Hematopoietic multipotent progenitor cell treated with erythropoietin and hydrocortisone succinate and interleukin-3 and kit ligand, for 6 days (in vitro differentiated cells): Measurements from ENCODE around the gene GRIN1.

ENCODE experiments used
- DNase-seq: peaks from one replicate; pipeline ENCODE4 v3.0.0-alpha.2; 2015

Gene GRIN1

DNA sequence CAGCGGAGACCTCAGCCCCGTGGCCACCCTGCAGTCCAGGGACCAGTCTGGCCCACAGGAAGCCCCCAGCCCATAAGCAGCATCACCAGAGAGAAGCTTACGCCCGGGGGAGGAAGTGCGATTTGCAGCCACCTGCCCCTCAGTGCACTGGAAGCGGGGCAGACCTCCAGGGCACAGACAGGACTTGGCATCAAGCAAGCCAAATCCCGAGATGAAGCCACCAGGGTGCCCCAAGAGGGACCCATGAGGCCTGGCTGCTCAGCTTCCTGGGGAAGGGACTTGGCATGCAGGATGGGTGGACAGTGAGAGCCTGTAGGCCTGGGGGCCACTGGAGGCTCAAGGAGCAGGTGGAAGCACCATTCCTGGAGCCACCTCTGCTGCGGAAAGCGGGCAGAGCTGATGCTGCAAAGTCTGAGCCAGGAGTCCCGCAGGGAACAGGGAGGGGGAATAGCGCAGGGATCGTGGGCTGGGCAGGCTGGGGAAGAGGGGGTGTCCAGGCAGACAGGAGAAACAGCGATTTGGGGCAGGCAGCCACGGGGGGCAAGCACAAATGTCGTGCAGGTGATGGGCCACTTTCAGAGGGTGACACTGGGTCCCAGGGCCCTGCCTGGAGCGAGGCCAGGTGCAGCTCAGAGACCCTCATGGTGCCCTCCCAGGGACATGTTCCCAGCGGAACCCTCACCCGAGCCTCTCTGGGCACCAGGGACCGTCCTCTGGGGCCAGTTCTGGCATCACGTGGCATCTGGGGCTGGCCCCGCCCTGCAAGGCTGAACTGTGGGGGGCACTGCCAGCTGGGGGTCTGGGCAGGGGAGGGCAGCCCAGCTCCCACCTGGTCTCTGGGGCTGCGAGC, 27.7 kb downstream of the GRIN1 start:
- DNase-seq = no peak

DNA sequence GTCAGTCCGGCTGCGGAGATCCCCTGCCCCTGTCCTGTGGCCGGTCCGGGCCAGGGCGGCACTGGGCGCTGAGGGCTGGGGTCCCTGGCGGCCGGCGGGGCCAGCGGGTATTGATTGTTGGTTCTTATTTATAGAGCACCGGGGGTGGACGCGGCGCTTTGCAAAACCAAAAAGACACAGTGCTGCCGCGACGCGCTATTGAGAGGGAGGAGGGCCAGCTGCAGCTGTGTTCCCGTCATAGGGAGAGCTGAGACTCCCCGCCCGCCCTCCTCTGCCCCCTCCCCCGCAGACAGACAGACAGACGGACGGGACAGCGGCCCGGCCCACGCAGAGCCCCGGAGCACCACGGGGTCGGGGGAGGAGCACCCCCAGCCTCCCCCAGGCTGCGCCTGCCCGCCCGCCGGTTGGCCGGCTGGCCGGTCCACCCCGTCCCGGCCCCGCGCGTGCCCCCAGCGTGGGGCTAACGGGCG, 28.4 kb downstream of the GRIN1 start:
- no peak for DNase-seq

DNA sequence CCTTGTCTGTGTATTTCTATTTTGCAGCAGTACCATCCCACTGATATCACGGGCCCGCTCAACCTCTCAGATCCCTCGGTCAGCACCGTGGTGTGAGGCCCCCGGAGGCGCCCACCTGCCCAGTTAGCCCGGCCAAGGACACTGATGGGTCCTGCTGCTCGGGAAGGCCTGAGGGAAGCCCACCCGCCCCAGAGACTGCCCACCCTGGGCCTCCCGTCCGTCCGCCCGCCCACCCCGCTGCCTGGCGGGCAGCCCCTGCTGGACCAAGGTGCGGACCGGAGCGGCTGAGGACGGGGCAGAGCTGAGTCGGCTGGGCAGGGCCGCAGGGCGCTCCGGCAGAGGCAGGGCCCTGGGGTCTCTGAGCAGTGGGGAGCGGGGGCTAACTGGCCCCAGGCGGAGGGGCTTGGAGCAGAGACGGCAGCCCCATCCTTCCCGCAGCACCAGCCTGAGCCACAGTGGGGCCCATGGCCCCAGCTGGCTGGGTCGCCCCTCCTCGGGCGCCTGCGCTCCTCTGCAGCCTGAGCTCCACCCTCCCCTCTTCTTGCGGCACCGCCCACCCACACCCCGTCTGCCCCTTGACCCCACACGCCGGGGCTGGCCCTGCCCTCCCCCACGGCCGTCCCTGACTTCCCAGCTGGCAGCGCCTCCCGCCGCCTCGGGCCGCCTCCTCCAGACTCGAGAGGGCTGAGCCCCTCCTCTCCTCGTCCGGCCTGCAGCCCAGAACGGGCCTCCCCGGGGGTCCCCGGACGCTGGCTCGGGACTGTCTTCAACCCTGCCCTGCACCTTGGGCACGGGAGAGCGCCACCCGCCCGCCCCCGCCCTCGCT, 29.0 kb downstream of the GRIN1 start:
- DNase-seq = peak; percentile 50

DNA sequence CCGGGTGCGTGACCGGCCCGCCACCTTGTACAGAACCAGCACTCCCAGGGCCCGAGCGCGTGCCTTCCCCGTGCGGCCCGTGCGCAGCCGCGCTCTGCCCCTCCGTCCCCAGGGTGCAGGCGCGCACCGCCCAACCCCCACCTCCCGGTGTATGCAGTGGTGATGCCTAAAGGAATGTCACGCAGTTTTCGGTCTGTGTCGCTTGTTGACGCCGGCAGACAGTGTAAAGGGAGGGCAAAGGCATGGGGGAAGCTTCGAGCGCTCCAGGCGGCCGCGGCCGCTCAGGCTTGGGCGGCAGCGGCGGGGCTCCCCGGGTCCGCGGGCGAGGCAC, 29.6 kb downstream of the GRIN1 start:
- DNase-seq = no peak

DNA sequence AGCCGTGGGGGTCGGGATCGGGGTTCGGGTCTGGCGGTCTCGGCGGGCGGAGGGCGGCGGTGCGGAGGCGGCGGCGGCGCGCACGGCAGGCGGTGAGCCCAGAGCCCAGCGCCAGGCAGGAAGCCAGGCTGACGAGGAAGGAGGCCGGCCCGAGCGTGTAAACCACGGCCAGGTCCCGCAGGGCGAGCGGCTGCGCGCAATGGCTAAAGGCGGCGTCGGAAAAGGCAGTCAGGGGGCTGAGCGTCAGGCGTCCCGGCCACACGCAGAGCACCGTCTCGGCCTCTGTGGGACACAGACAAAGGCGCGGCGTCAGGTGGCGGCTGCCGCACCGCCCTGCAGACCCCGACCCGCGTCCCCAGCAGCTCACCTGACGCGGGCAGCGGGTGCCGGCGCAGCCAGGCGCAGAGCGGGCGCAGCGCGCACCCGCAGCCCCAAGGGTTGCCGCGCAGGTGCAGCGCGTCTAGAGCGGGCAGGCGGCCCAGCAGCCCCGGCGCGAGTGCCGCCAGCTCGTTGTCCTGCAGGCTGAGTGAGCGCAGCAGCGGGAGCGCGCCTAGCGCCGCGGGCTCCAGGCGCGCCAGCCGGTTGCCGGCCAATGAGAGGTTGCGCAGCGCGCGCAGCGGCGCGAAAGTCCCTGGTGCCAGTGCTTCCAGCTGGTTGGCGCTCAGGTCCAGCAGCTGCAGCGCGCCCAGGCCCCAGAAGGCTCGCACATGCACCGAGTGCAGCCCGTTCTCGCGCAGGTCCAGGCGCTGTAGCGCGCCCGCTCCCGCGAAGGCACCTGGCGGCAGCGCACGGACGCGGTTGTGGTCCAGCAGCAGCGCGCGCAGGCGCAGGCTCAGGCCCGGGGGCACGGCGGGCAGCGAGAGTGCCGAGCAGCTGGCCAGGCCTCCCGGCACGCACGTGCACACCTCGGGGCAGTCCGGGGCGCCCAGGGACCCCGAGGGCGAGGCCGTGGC, 30.2 kb downstream of the GRIN1 start:
- peak; percentile 64 for DNase-seq

DNA sequence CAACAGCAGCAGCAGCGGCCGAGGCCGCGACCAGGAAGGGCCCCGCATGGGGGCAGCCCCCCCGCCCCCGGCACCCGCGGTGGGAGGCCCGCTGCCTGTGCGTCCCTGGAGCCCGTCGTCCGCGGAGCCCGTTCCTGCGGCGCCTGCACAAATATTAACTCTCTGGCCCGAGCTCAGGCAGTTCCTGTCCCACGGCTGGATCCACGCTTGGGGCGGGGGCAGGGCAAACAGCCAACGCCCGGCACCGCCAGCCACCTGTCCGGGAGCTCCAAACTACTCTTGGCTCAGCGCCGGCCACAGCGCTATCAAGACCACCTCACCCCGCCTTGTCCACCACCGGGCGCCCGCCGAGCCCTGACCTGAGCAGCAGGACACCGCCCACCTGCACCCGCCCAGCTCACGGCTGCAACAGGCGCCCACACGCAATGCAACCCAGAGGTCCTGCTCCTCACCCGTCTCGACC, 31.0 kb downstream of the GRIN1 start, which contains the start of gene LRRC26:
TSS of gene LRRC26 (minus strand) at position 156 of the 463 bp plus-strand sequence. CDS start at position 48, 108 bp downstream.
- DNase-seq = no peak

DNA sequence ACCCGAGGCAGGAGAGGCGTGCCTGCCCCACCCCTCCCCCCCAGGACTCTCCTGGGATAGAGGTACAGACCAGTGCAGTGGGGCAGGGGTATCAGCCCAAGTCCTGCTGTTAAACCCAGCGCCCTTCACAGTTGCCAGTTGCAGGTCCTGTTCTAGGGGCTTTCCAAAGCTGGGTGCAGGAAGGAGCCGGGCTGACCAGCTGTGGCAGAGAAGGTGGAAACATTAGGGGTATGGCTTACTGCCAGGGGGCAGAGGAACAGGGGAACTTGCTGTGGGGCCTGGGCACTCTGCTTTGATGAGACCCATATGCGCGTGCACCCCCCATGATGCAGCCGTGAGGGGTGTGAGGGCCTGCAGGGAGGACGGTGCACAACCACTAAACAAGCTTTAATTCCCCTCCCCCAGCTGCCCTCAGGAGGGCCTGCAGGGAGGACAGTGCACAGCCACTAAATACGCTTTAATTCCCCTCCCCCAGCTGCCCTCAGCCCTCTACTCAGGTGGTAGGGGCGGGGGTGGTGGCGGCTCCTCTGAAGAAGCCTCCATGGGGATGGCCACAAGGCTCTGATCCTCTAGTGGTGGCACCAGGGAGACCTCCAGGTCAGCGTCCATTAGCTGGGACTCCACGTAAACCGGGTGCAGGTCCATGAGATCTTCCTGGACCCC, 31.7 kb downstream of the GRIN1 start:
- DNase-seq = no peak

DNA sequence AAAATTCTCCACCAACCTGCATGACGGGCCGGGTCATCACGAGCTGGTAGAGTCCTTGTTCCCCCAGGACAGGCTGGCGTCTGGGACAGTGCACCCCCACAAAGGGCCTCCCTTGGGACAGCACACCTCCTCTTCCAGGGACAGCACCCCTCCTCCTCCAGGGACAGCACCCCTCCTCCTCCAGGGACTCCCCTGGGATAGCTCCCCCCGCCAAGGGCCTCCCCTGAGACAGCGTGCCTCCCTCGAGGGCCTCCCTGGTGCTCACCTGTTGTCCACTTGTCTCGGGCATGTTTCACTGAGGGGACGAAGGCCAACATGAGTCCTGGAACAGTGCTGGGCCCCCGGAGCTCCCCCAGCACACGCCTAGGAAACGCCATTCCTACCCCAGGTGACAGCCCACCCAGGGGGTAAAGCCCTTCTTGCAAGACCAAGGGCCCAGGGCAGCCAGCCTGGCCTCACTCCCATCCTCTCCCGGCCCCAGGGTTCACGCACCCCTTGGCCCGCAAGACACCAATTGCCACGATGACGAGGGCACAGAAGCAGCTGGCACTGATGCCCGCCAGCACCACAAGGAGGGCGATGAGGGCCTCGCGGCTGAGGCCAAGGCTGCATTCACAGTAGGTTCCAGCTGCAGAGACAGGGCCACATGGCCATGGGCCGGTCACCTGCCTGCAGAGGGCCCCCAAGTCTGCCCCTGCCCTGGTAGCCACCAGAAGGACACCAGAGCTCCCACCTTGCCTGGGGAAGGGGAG, 32.4 kb downstream of the GRIN1 start:
- DNase-seq = no peak

DNA sequence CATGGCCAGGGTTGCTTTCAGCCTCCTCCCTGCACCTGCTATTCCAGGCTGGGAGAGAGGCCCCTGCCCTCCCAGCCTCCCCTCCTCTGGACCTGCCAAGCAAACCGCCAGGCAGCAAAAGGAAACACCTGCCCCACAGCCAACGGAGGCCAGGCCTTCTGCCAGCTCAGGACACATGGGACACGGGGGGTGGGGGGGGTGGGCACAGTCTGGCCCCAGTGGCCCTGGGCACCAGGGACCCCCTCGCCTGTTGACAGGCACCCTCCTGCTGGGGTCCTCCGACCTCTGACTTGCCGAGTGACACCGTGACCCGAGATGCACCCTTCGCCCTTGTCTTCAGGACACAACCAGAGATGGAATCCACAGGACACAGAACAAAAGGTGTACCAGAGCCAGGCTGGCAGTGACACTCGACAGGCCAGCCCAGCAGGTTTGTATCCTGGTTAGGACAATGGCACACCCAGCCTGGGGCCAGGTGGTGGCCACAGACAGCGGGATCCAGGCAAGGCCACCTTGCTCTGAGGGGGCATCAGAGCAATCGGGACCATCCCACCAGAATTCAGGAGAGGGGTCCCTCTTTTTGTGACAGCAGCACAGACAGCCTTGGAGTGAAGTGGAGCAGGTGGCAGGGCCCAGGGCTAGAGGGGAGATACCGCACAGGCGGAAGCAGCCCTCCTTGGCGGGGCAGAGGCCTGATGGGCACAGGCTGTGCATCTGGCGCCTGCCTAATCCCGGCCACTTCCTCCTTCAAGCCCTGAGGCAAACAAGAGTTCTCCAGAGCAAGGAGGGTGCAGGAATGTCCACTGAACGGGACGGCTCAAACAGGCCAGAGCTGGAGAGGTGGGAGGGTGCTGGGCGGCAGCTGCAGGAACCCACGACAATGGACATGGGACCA, 34.2 kb downstream of the GRIN1 start:
- no peak for DNase-seq

DNA sequence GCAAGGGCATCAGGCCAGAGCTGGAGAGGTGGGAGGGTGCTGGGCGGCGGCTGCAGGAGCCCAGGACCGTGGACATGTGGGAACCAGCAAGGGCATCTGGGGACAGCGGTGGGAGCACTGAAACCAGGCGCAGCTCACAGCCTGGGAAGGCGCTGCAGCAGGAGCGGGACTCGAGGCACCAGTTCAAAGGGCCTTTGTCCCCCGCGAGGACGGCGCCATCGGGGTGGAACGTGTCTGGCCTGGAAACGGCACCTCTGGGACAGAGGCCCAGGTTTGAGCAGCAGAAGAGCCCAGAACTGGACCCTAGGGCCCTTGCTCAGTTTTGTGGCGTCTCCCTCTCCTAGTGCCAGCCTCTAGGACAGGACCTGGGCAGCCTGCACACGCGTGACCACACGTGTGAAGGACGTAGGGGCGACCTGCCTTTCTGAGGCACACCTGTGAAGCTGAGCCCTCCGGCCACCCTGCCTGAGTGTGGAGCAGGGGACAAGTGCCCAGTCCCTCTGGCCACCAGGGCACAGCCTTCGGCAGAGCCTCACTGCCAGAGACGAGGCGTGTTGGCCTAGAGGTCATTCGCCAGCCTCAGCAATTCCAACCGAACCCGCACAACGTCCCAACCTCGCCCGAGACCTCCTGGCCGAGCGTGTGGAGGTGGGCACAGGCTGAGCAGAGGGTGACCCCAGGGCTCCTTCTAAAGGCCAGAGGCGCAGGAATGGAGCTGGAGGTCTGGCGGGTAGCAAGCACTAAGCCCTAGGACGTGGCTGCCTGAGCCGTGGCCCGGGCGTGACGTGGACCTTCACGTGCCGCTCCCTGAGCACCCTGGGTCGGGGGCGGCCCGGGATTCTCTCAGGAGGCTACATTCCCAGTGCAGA, 35.1 kb downstream of the GRIN1 start:
- DNase-seq = no peak

DNA sequence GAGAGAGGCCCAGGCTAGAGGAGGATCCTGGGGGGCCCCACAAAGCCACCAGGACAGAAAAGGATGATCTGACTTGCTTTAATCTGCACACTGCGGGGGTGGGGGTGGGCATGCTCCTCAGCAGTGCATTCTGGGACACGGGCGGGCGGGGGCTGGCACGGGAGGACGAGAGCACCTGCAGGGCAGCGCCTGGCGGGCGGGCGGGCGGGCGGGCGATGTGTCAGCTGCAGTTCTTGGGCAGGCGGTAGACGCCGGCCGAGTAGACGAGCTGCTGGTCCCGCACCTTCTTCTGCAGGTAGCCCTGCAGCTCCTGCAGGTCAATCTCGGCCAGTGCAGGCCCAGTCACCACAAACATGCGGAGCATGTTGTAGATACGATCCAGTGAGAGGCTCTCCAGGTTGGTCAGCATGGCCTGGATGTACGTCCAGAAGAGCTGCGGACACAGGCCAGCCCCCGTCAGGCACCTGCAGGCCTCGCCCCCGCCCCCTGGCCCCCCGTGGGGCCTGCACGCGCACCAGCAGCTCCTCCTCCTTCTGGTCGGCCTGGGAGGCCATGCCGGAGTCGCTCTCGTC, 35.9 kb downstream of the GRIN1 start:
- DNase-seq = no peak

DNA sequence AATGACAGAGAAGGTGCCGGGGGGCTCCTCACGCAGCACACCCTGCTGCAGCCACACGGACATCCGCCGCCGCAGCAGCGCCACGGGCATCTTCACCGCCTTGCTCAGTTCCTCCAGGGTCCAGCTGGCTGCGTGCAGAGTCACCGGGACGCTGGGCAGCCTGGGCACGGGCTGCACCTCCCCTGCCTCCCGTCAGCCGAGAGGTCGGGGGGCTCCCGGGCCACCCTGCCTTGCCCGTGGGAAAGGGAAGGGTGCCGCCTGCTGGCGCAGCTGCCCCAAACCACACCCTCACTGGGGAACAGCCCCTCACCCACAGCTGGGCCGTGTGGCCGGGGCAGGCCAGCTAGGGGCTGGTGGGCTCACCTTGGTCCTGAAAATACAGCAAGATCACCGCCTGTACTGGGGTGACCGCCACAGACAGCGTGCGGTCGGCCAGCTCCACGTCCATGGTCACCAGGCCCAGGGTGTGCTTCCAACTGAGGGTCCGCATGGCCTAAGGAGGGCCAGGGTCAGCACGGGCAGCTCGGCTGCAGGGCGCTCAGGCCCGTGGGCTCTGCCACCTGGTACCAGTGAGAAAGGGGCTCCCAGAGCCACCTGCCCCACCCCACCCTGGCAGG, 36.5 kb downstream of the GRIN1 start:
- no peak for DNase-seq

DNA sequence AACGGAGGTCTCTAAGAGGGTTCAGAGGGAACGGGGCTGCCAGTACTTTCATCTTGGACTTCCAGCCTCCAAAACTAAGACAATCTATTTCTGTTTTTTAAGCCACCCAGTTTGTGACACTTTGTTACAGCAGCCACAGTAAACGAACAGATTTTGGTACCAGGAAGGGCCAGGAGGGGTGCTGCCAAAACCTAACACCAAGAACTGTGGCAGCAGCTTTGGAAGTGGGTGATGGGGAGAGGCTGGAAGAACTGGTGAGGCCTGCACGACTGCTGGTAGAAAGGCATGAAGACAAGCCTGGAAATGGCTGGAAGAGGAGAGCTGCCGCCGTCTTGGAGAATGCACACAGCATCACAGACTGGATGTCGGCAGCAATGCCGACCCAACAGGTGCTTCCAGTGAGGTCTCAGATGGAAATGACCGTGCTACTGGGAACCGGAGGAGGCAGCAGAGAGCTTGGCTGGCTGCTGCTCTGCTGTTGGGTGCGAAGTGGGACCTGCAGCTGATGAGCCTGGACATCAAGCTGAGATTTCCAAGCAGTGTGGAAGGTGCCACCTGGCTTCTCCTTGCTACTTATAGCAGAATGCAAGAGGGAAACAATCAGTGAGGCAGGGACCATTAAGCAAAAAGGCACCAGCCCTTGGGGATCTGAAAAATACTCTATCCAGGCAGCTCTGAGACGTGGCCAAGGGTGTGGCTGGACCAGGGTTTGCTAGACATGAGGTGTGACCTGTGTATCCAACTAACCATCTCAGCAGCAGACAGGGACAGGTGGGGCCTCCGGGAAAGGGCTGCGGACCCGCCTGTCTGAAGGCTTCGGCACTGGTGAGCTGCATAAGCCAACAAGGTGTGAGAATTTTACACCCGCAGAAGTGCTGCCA, 37.6 kb downstream of the GRIN1 start:
- peak; percentile 68 for DNase-seq

DNA sequence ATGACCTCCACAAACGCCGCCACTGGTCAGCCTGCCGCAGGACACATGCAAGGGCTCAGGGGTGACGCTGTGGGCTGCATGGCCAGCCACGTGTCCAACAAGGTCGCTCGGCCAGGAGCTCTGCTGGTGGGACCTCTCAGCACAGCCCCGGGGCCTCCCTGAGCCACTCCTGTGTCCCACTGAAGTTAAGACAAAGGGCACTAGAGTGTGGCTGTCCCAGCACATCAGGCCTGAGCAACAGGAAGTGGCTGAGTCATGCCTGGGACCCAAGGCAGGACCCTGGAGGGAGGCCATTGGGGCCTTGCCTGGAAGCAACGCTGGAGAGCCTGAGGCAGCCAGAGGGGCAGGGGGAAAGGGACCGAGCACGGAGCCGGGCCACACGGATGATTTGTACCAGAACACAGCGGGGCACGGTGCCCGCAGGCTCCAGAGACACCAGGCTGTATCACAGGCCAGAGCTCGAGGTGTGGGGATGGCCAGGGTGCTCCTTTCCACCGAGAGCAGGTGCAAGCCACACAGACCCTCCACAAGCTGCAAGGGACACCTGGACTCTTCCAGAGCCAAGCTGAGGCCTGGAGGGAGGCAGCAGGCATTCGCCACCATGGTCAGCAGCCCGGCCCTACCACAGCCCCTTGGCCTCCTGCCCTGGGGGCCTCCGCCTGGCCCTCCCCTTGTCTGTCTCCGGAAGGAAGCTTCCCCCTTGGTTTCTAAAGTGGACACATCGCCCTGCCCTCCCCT, 39.4 kb downstream of the GRIN1 start:
- no peak for DNase-seq

DNA sequence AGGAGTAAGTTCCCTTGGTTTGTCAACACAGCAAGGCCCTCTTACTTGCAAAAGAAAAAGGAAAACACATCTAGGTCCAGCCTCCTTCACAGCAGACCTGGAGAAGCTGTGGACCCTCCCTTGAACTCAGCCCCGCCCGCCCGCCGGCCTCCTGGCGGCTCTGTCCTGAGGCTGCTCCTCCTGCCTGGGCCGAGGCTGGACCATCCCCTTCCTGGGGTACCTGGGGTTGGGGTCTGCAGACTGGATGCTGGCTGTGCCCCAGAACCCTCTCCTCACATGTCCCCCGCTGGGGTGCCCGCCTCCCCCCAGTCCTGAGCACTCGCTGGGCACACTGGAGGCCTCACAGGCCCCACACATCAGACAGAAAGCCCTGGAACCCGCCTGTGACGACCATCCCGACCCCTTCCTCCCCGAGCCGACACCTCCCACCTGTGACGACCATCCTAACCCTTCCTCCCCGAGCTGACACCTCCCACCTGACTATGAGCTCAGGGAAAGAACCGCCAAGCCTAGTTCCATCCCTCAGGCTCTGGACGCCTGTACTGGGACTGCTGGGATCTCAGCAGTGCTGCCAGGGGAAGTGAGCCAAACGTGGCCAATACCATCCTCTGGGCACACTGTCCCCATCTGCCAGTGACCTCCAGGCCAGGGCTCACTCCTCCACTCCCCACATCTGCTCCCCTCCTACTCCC, 40.1 kb downstream of the GRIN1 start:
- no peak for DNase-seq

DNA sequence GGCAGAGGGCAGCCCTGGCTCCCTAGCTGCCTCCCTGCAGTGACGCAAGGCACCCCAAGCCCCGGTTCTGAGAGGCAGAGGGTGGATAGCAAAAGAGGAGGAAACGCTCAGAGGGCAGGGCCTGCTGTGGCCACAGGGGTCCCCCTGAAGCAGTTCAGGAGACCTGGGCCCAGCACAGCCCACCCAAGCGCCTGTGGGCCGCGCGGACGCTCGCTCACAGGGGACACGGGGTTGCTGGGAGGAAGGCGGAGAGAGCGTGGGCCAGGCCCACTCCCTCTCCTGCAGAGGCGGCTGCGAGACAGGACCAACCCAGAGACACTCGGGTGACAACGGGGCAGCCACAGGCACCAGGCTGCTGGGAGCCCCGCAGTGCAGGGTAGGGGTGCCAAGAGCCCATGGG, 40.8 kb downstream of the GRIN1 start:
- DNase-seq = no peak
